ENCODE data around the gene PPIF.

PPIF gene

GRCh38 chr10:79380946-79381721 is 33.9 kb downstream of the PPIF start:
- Histone ChIP-seq H3K9me3 (replicated peaks in 1 of 2; ENCODE audit: control insufficient read depth in 2 of 2, insufficient read depth in 1 of 2, low read depth in 1 of 2, low read length in 2 of 2) (peaks cover 0 to 17% of the 10 kb centered on the region in 2 donors), H3K36me3 (replicated peaks in 1 of 2; ENCODE audit: control insufficient read depth in 2 of 2, insufficient read depth in 2 of 2, low read length in 2 of 2) (peaks cover 0 to 5% of the 10 kb centered on the region in 2 donors), H3K4me1 (ENCODE audit: control insufficient read depth in 2 of 2, insufficient read depth in 1 of 2, low read depth in 1 of 2, low read length in 2 of 2) (peaks cover 1 to 12% of the 10 kb centered on the region in 2 donors), H3K4ac (ENCODE audit: low read length) (no peak overlapping the region), H2AFZ (ENCODE audit: low read length) (no peak overlapping the region), H3K23ac (ENCODE audit: low read depth, low read length, poor library complexity) (no peak overlapping the region), H3K79me1 (ENCODE audit: low read depth, low read length) (peaks cover 3% of the 10 kb centered on the region), H3K18ac (ENCODE audit: low read length) (peak overlapping the region; percentile 74), H2BK120ac (ENCODE audit: low read depth, low read length) (no peak overlapping the region), H3K27ac (replicated peaks; ENCODE audit: low read length) (no peak overlapping the region), H2BK12ac (ENCODE audit: low read length) (no peak overlapping the region), H2AK5ac (ENCODE audit: low read depth, low read length) (peak overlapping the region; percentile 38), H3K27me3 (ENCODE audit: control insufficient read depth in 3 of 3, insufficient read depth in 3 of 3, low read depth in 1 of 3, low read length in 3 of 3) (no peaks in the 10 kb centered on the region), H4K8ac (ENCODE audit: low read depth, low read length) (no peak overlapping the region), H2BK5ac (ENCODE audit: low read length) (peak overlapping the region; percentile 19), H3K14ac (ENCODE audit: low read length) (no peak overlapping the region), H2BK15ac (ENCODE audit: low read length) (no peak overlapping the region), H3K4me2 (ENCODE audit: insufficient read depth, low read length, poor library complexity, severe bottlenecking) (no peak overlapping the region), H3K4me3 (ENCODE audit: low read length in 2 of 2) (no peak overlapping the region), H3K9ac (ENCODE audit: low read depth, low read length, poor library complexity) (no peak overlapping the region), H4K91ac (ENCODE audit: low read depth, low read length, poor library complexity) (no peak overlapping the region)
- no CpG with 5 or more reads among the region's 9 CpGs for WGBS, 2 donors (ENCODE audit: extremely low coverage in 2 of 2, insufficient read length in 2 of 2, insufficient replicate concordance in 1 of 2)
- DNase-seq (ENCODE audit: low spot score) = no peak

GRCh38 chr10:79381804-79382221 is 34.5 kb downstream of the PPIF start:
- Histone ChIP-seq H3K9ac (ENCODE audit: low read depth, low read length, poor library complexity) (no peak overlapping the region), H2BK120ac (ENCODE audit: low read depth, low read length) (no peak overlapping the region), H3K79me1 (ENCODE audit: low read depth, low read length) (peaks cover 3% of the 10 kb centered on the region), H3K4me3 (ENCODE audit: low read length in 2 of 2) (no peak overlapping the region), H2BK15ac (ENCODE audit: low read length) (no peak overlapping the region), H3K4me2 (ENCODE audit: insufficient read depth, low read length, poor library complexity, severe bottlenecking) (no peak overlapping the region), H3K36me3 (replicated peaks in 1 of 2; ENCODE audit: control insufficient read depth in 2 of 2, insufficient read depth in 2 of 2, low read length in 2 of 2) (peaks cover 0 to 5% of the 10 kb centered on the region in 2 donors), H3K18ac (ENCODE audit: low read length) (no peak overlapping the region), H3K27me3 (ENCODE audit: control insufficient read depth in 3 of 3, insufficient read depth in 3 of 3, low read depth in 1 of 3, low read length in 3 of 3) (no peaks in the 10 kb centered on the region), H2BK5ac (ENCODE audit: low read length) (no peak overlapping the region), H3K4me1 (ENCODE audit: control insufficient read depth in 2 of 2, insufficient read depth in 1 of 2, low read depth in 1 of 2, low read length in 2 of 2) (peaks cover 1 to 12% of the 10 kb centered on the region in 2 donors), H3K9me3 (replicated peaks in 1 of 2; ENCODE audit: control insufficient read depth in 2 of 2, insufficient read depth in 1 of 2, low read depth in 1 of 2, low read length in 2 of 2) (peaks cover 0 to 17% of the 10 kb centered on the region in 2 donors), H3K4ac (ENCODE audit: low read length) (no peak overlapping the region), H2BK12ac (ENCODE audit: low read length) (no peak overlapping the region), H3K27ac (replicated peaks; ENCODE audit: low read length) (no peak overlapping the region), H4K91ac (ENCODE audit: low read depth, low read length, poor library complexity) (no peak overlapping the region), H2AFZ (ENCODE audit: low read length) (peak overlapping the region; percentile 26), H4K8ac (ENCODE audit: low read depth, low read length) (no peak overlapping the region), H3K14ac (ENCODE audit: low read length) (no peak overlapping the region), H3K23ac (ENCODE audit: low read depth, low read length, poor library complexity) (no peak overlapping the region), H2AK5ac (ENCODE audit: low read depth, low read length) (no peak overlapping the region)
- no CpG with 5 or more reads among the region's 11 CpGs for WGBS, 2 donors (ENCODE audit: extremely low coverage in 2 of 2, insufficient read length in 2 of 2, insufficient replicate concordance in 1 of 2)
- no peak for DNase-seq (ENCODE audit: low spot score)

GRCh38 chr10:79382491-79382941 is 35.2 kb downstream of the PPIF start:
- H3K4ac ChIP-seq (ENCODE audit: low read length) = no peak overlapping the region
- no peak overlapping the region for H3K4me2 ChIP-seq (ENCODE audit: insufficient read depth, low read length, poor library complexity, severe bottlenecking)
- H3K4me1 ChIP-seq (ENCODE audit: control insufficient read depth in 2 of 2, insufficient read depth in 1 of 2, low read depth in 1 of 2, low read length in 2 of 2) = peaks cover 1 to 12% of the 10 kb centered on the region in 2 donors
- H3K4me3 ChIP-seq (ENCODE audit: low read length in 2 of 2) = no peak overlapping the region
- H3K9ac ChIP-seq (ENCODE audit: low read depth, low read length, poor library complexity) = no peak overlapping the region
- H4K8ac ChIP-seq (ENCODE audit: low read depth, low read length) = no peak overlapping the region
- no peak overlapping the region for H2BK15ac ChIP-seq (ENCODE audit: low read length)
- H3K27ac ChIP-seq (replicated peaks; ENCODE audit: low read length) = no peak overlapping the region
- H2AFZ ChIP-seq (ENCODE audit: low read length) = no peak overlapping the region
- no peak overlapping the region for H2AK5ac ChIP-seq (ENCODE audit: low read depth, low read length)
- H3K79me1 ChIP-seq (ENCODE audit: low read depth, low read length) = no peaks in the 10 kb centered on the region
- no peak overlapping the region for H4K91ac ChIP-seq (ENCODE audit: low read depth, low read length, poor library complexity)
- peaks cover 0 to 10% of the 10 kb centered on the region in 2 donors for H3K9me3 ChIP-seq (replicated peaks in 1 of 2; ENCODE audit: control insufficient read depth in 2 of 2, insufficient read depth in 1 of 2, low read depth in 1 of 2, low read length in 2 of 2)
- no peaks in the 10 kb centered on the region for H3K27me3 ChIP-seq (ENCODE audit: control insufficient read depth in 3 of 3, insufficient read depth in 3 of 3, low read depth in 1 of 3, low read length in 3 of 3)
- H2BK120ac ChIP-seq (ENCODE audit: low read depth, low read length) = no peak overlapping the region
- H3K36me3 ChIP-seq (replicated peaks in 1 of 2; ENCODE audit: control insufficient read depth in 2 of 2, insufficient read depth in 2 of 2, low read length in 2 of 2) = peaks cover 0 to 2% of the 10 kb centered on the region in 2 donors
- no peak overlapping the region for H2BK12ac ChIP-seq (ENCODE audit: low read length)
- WGBS, 2 donors (ENCODE audit: extremely low coverage in 2 of 2, insufficient read length in 2 of 2, insufficient replicate concordance in 1 of 2) = no CpG with 5 or more reads among the region's 18 CpGs
- H3K23ac ChIP-seq (ENCODE audit: low read depth, low read length, poor library complexity) = no peak overlapping the region
- no peak for DNase-seq (ENCODE audit: low spot score)
- no peak overlapping the region for H3K18ac ChIP-seq (ENCODE audit: low read length)
- no peak overlapping the region for H2BK5ac ChIP-seq (ENCODE audit: low read length)
- no peak overlapping the region for H3K14ac ChIP-seq (ENCODE audit: low read length)

- no peak overlapping the region for H3K27ac ChIP-seq (replicated peaks; ENCODE audit: low read length)
- H2BK5ac ChIP-seq (ENCODE audit: low read length) = no peak overlapping the region
- no peak overlapping the region for H2BK12ac ChIP-seq (ENCODE audit: low read length)
- no peak overlapping the region for H2BK15ac ChIP-seq (ENCODE audit: low read length)
- H3K14ac ChIP-seq (ENCODE audit: low read length) = no peak overlapping the region
- H3K23ac ChIP-seq (ENCODE audit: low read depth, low read length, poor library complexity) = no peak overlapping the region
- H3K27me3 ChIP-seq (ENCODE audit: control insufficient read depth in 3 of 3, insufficient read depth in 3 of 3, low read depth in 1 of 3, low read length in 3 of 3) = no peaks in the 10 kb centered on the region
- H2AK5ac ChIP-seq (ENCODE audit: low read depth, low read length) = no peak overlapping the region
- H2BK120ac ChIP-seq (ENCODE audit: low read depth, low read length) = no peak overlapping the region
- H3K9me3 ChIP-seq (replicated peaks in 1 of 2; ENCODE audit: control insufficient read depth in 2 of 2, insufficient read depth in 1 of 2, low read depth in 1 of 2, low read length in 2 of 2) = no peaks in the 10 kb centered on the region
- H3K4me3 ChIP-seq (ENCODE audit: low read length in 2 of 2) = no peak overlapping the region
- no CpG with 5 or more reads among the region's 12 CpGs for WGBS, 2 donors (ENCODE audit: extremely low coverage in 2 of 2, insufficient read length in 2 of 2, insufficient replicate concordance in 1 of 2)
- H2AFZ ChIP-seq (ENCODE audit: low read length) = no peak overlapping the region
- H4K91ac ChIP-seq (ENCODE audit: low read depth, low read length, poor library complexity) = no peak overlapping the region
- H3K18ac ChIP-seq (ENCODE audit: low read length) = no peak overlapping the region
- peak overlapping the region; percentile 45 for H3K9ac ChIP-seq (ENCODE audit: low read depth, low read length, poor library complexity)
- no peak overlapping the region for H3K4me2 ChIP-seq (ENCODE audit: insufficient read depth, low read length, poor library complexity, severe bottlenecking)
- H4K8ac ChIP-seq (ENCODE audit: low read depth, low read length) = no peak overlapping the region
- no peaks in the 10 kb centered on the region for H3K79me1 ChIP-seq (ENCODE audit: low read depth, low read length)
- no peak for DNase-seq (ENCODE audit: low spot score)
- peaks cover 1 to 12% of the 10 kb centered on the region in 2 donors for H3K4me1 ChIP-seq (ENCODE audit: control insufficient read depth in 2 of 2, insufficient read depth in 1 of 2, low read depth in 1 of 2, low read length in 2 of 2)
- H3K36me3 ChIP-seq (replicated peaks in 1 of 2; ENCODE audit: control insufficient read depth in 2 of 2, insufficient read depth in 2 of 2, low read length in 2 of 2) = peaks cover 0 to 2% of the 10 kb centered on the region in 2 donors
- H3K4ac ChIP-seq (ENCODE audit: low read length) = no peak overlapping the region
Measured at GRCh38 chr10:79383974-79384606, 36.8 kb downstream of the PPIF start.
